Measurements from ENCODE around the gene FOXI1. TPM values are rescaled to one million over a fixed set of nuclear protein-coding genes. Genes with fewer than 3 reads are reported as not detected.

FOXI1 gene
- total and polyA plus RNA-seq, 2 of the 13 experiments (the other 11 are each of a cell fraction or from before 2014, with no cell fraction given) = not detected

DNA sequence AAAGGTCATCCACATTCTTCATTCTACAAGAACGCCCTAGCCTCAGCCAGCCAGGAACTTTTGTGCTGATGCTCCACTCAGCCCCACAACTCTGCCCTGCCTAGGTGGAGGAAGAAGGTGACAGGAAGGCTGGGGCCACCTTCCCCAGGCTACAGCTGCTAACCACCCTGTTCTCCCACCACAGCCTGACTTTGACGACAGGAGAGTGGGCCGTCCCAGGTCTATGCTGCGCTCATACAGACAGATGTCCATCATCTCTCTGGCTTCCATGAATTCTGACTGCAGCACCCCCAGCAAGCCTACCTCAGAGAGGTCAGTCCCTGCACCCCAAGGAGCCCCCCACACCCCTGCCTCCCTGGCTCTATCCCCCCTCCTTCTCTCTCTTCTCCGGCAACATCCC is 28.2 kb upstream of the FOXI1 start:
- H3K4me1 ChIP-seq (ENCODE audit: insufficient read depth, low read length) = no peaks in the 10 kb centered on the region
- POLR2A ChIA-PET = no interaction called here
- H3K9ac ChIP-seq (ENCODE audit: insufficient read depth, low read depth, low read length) = no peak overlapping the region
- no peaks in the 10 kb centered on the region for H3K27me3 ChIP-seq (ENCODE audit: control insufficient read depth in 1 of 2, insufficient read depth in 2 of 2, low read length in 2 of 2)
- H3K36me3 ChIP-seq (replicated peaks in 1 of 2; ENCODE audit: control insufficient read depth in 1 of 2, insufficient read depth in 2 of 2, low read length in 2 of 2) = no peaks in the 10 kb centered on the region
- H3K9me3 ChIP-seq (ENCODE audit: low read length) = no peaks in the 10 kb centered on the region
- H4K20me1 ChIP-seq (ENCODE audit: insufficient read depth, low read length) = no peaks in the 10 kb centered on the region
- BruUV-seq (replicated peaks) = no TSS peak
- in situ Hi-C loops (cut with HindIII; ENCODE audit: extremely low pct_ligation_motif_present, low pct_unique_long_range_greater_than_20kb) (no loop called here), intact Hi-C loops (cut with micrococcal nuclease; ENCODE audit: unreplicated experiment) (no loop called here)
- no peak overlapping the region for H3K4me3 ChIP-seq (replicated peaks in 1 of 3; ENCODE audit: insufficient read depth in 1 of 3, low read depth in 2 of 3, low read length in 3 of 3)
- CTCF ChIA-PET (ENCODE audit: low intra/inter-chr PET ratio, low total read pairs) = no interaction called here
- H3K27ac ChIP-seq (ENCODE audit: extremely low read length, insufficient read depth, low read length) = no peak overlapping the region
- TF ChIP-seq ZNF598 (CRISPR knock-in tag; IDR thresholded peaks at IDR 0.05; ENCODE audit: borderline replicate concordance) = no peak
- no peak for TF ChIP-seq EHMT2 (IDR thresholded peaks at IDR 0.05; ENCODE audit: borderline replicate concordance, low read depth, low read length)
- TF ChIP-seq ZNF367 (CRISPR knock-in tag; IDR thresholded peaks at IDR 0.05; ENCODE audit: borderline replicate concordance) = no peak
- TF ChIP-seq ATF7 (IDR thresholded peaks at IDR 0.05) = no peak
- TF ChIP-seq ATF7 (CRISPR knock-in tag; IDR thresholded peaks at IDR 0.05) = no peak
- TF ChIP-seq ARNT2 (CRISPR knock-in tag; IDR thresholded peaks at IDR 0.05; ENCODE audit: low read depth) = no peak
- no peak for TF ChIP-seq ZNF207 (IDR thresholded peaks at IDR 0.05; ENCODE audit: borderline replicate concordance)
- no peak for TF ChIP-seq MEIS1 (CRISPR knock-in tag; IDR thresholded peaks at IDR 0.05; ENCODE audit: borderline replicate concordance)
- TF ChIP-seq ZFX (CRISPR knock-in tag; IDR thresholded peaks at IDR 0.05; ENCODE audit: low read depth) = no peak
- no peak for TF ChIP-seq ZNF562 (CRISPR knock-in tag; IDR thresholded peaks at IDR 0.05; ENCODE audit: borderline replicate concordance)
- TF ChIP-seq HOXA9 (CRISPR knock-in tag; IDR thresholded peaks at IDR 0.05; ENCODE audit: borderline replicate concordance) = no peak
- TF ChIP-seq HMGA1 (CRISPR knock-in tag; conservative IDR thresholded peaks at IDR 0.05) = no peak
- TF ChIP-seq ZNF24 (IDR thresholded peaks at IDR 0.05) = no peak
- no peak for TF ChIP-seq ZSCAN25 (CRISPR knock-in tag; IDR thresholded peaks at IDR 0.05)
- TF ChIP-seq SIX1 (CRISPR knock-in tag; IDR thresholded peaks at IDR 0.05; ENCODE audit: borderline replicate concordance) = no peak
- no peak for TF ChIP-seq ZNF724P (CRISPR knock-in tag; IDR thresholded peaks at IDR 0.05; ENCODE audit: borderline replicate concordance)
- no peak for TF ChIP-seq ZNF138 (CRISPR knock-in tag; IDR thresholded peaks at IDR 0.05; ENCODE audit: low read depth)
- TF ChIP-seq MBNL3 (CRISPR knock-in tag; conservative IDR thresholded peaks at IDR 0.05) = no peak
- H3K4me2 ChIP-seq (ENCODE audit: low read depth, low read length) = no peak overlapping the region
- no peak overlapping the region for H2AFZ ChIP-seq (ENCODE audit: low read length)
- H3K79me2 ChIP-seq (ENCODE audit: insufficient read depth, low read length) = no peaks in the 10 kb centered on the region
- ATAC-seq (no peak), FAIRE-seq (no peak), DNase-seq (ENCODE audit: low spot score) (no peak)
- WGBS (ENCODE audit: low lambda C conversion rate) = 43% methylated on average over 2 of the region's 5 CpGs

Measured in HepG2 (cell line).